SU-DHL-6 (cell line): ENCODE measurements around the gene LRRC8E.
"Not testable (repeated sequence)": the region's sequence is repeated elsewhere in the genome, so short reads cannot be mapped to it uniquely, and the experiment has no call there.

Experiments
- H2AFZ ChIP-seq: fragments of 200-600 bp; sonication (generic); 2 replicates; pipeline ENCODE4 v1.6.1; 2014; ENCODE audit warnings: low read depth, mild to moderate bottlenecking, moderate library complexity, mixed read lengths, antibody characterized with exemption, low read length; ENCODE audit not compliant: severe bottlenecking
- H3F3A ChIP-seq: fragments of 200-600 bp; shearing (Covaris generic); 2 replicates; pipeline ENCODE4 v1.6.0; 2016; ENCODE audit warnings: antibody characterized with exemption, mild to moderate bottlenecking; ENCODE audit not compliant: insufficient read depth
- H3K27ac ChIP-seq: fragments of 200-600 bp; sonication (generic); 2 replicates; pipeline ENCODE4 v1.5.1; 2016; ENCODE audit warnings: low read depth, mild to moderate bottlenecking, low read length, moderate library complexity, mixed read lengths
- H3K27me3 ChIP-seq: fragments of 200-600 bp; sonication (generic), shearing (Covaris generic); 2 replicates; pipeline ENCODE4 v1.6.0; 2014; ENCODE audit warnings: mild to moderate bottlenecking, low read length
- H3K36me3 ChIP-seq: fragments of 200-600 bp; sonication (generic); 2 replicates; pipeline ENCODE4 v1.6.1; 2014; ENCODE audit warnings: mild to moderate bottlenecking, low read length, mixed read lengths
- H3K4me2 ChIP-seq: fragments of 300-600, 200-600 bp; shearing (Covaris generic), sonication (generic); 2 replicates; pipeline ENCODE4 v1.6.0; 2014; ENCODE audit warnings: low read length, low read depth, mild to moderate bottlenecking; ENCODE audit not compliant: poor library complexity, severe bottlenecking
- H3K4me3 ChIP-seq: fragments of 200-600 bp; sonication (generic); 2 replicates; pipeline ENCODE4 v1.5.1; 2014; ENCODE audit warnings: antibody characterized with exemption, low read length, mild to moderate bottlenecking, mixed read lengths; ENCODE audit not compliant: insufficient read depth, poor library complexity, severe bottlenecking
- H3K79me2 ChIP-seq: fragments of 200-600 bp; sonication (generic); 2 replicates; pipeline ENCODE4 v1.6.1; 2014; ENCODE audit warnings: mild to moderate bottlenecking, low read length, moderate library complexity; ENCODE audit not compliant: insufficient read depth
- H3K9ac ChIP-seq: fragments of 200-600 bp; sonication (generic); 2 replicates; pipeline ENCODE4 v1.7.0; 2014; ENCODE audit warnings: mild to moderate bottlenecking, low read length
- H3K9me2 ChIP-seq: fragments of 200-600 bp; sonication (generic); replicated peaks from 2 replicates; pipeline ENCODE4 v1.6.1; 2014; ENCODE audit warnings: low read length; ENCODE audit not compliant: insufficient read depth
- H3K9me3 ChIP-seq: fragments of 200-600 bp; sonication (generic); 2 replicates; pipeline ENCODE4 v1.6.1; 2014; ENCODE audit warnings: low read length, mixed read lengths; ENCODE audit not compliant: insufficient read depth
- H4K20me1 ChIP-seq: fragments of 200-600 bp; sonication (generic); 2 replicates; pipeline ENCODE4 v1.6.1; 2014; ENCODE audit warnings: low read depth, mild to moderate bottlenecking, antibody characterized with exemption, low read length, moderate library complexity, mixed read lengths
- CTCF ChIP-seq: fragments of 200-600 bp; sonication (generic); IDR thresholded peaks from one replicate; pipeline ENCODE4 v1.5.1; 2017; ENCODE audit warnings: antibody characterized with exemption, mild to moderate bottlenecking, low read length, moderate library complexity; ENCODE audit not compliant: insufficient read depth, poor library complexity, severe bottlenecking
- EZH2phosphoT487 ChIP-seq: fragments of 200-600 bp; sonication (generic), shearing (Covaris generic); conservative IDR thresholded peaks from 2 replicates; pipeline ENCODE4 v1.6.1; 2018; ENCODE audit warnings: mild to moderate bottlenecking, antibody characterized with exemption, low read length, moderate library complexity, mixed read lengths

The LRRC8E gene

GRCh38 chr19:7916955-7917266, 28.6 kb downstream of the LRRC8E start:
- Histone ChIP-seq H2AFZ (no peak overlapping the region), H3K4me3 (no peak overlapping the region), H3K27ac (no peak overlapping the region), H3K4me2 (peak overlapping the region; percentile 38), H3K27me3 (no peaks in the 10 kb centered on the region), H3K9me3 (no peaks in the 10 kb centered on the region), H3F3A (0 out of 2 replicates have a peak, but pooled peaks cover 3% of the 10 kb centered on the region), H3K9ac (no peak overlapping the region), H3K79me2 (no peaks in the 10 kb centered on the region), H3K36me3 (no peaks in the 10 kb centered on the region), H3K9me2 (no peaks in the 10 kb centered on the region), H4K20me1 (no peaks in the 10 kb centered on the region)
- TF ChIP-seq EZH2phosphoT487, result peak; percentile 17; the same call in 1 of the 2 replicates
- TF ChIP-seq CTCF, result no peak

GRCh38 chr19:7917267-7918061, 29.2 kb downstream of the LRRC8E start:
- no peak overlapping the region for H3K9ac ChIP-seq
- TF ChIP-seq EZH2phosphoT487 (no peak), CTCF (peak; percentile 17)
- H3K4me2 ChIP-seq, result no peak overlapping the region

GRCh38 chr19:7918062-7918614, 29.8 kb downstream of the LRRC8E start:
- not testable (repeated sequence) for H3K4me2 ChIP-seq, H3F3A ChIP-seq, H3K36me3 ChIP-seq, H3K4me3 ChIP-seq, H3K79me2 ChIP-seq, H3K9ac ChIP-seq, H3K9me3 ChIP-seq, H3K27me3 ChIP-seq, H4K20me1 ChIP-seq, H3K27ac ChIP-seq, H3K9me2 ChIP-seq, H2AFZ ChIP-seq

More at GRCh38 chr19:7917267-7918061, 29.2 kb downstream of the LRRC8E start:
- no peaks in the 10 kb centered on the region for H3K27me3 ChIP-seq
- H3K9me3 ChIP-seq, result no peaks in the 10 kb centered on the region
- no peaks in the 10 kb centered on the region for H4K20me1 ChIP-seq
- H2AFZ ChIP-seq, result no peak overlapping the region
- no peaks in the 10 kb centered on the region for H3K36me3 ChIP-seq
- no peak overlapping the region for H3K4me3 ChIP-seq
- H3K79me2 ChIP-seq, result no peaks in the 10 kb centered on the region
- no peak overlapping the region for H3K27ac ChIP-seq
- 0 out of 2 replicates have a peak, but pooled peaks cover 3% of the 10 kb centered on the region for H3F3A ChIP-seq
- no peaks in the 10 kb centered on the region for H3K9me2 ChIP-seq
